Esophagus squamous epithelium (tissue), 4 donors: Measurements from ENCODE around the gene ZNF683.

Source experiments
- POLR2A ChIP-seq, 4 donors: fragments of 450-650 bp; IDR thresholded peaks; one replicate each; pipeline ENCODE4 v1.6.1; 2017; ENCODE audit warnings: antibody characterized with exemption in 4 of 4, mild to moderate bottlenecking in 4 of 4, moderate library complexity in 3 of 4
- TF ChIP-seq, protein P1 (sequence below), 6 experiments: fragments of 450-650 bp in 4 of 6; fragments of 200-600 bp in 2 of 6; sonication (generic) in 2 of 6; IDR thresholded peaks; one replicate each; pipeline ENCODE4 v1.5.1; 2016 to 2019; ENCODE audit warnings: antibody characterized with exemption in 6 of 6, mild to moderate bottlenecking in 4 of 6, moderate library complexity in 4 of 6

GRCh38 chr1:26360807-26361604, 11.5 kb downstream of the ZNF683 start:
- no peak for TF ChIP-seq POLR2A (IDR thresholded peaks at IDR 0.05)
- TF ChIP-seq, protein P1, sequence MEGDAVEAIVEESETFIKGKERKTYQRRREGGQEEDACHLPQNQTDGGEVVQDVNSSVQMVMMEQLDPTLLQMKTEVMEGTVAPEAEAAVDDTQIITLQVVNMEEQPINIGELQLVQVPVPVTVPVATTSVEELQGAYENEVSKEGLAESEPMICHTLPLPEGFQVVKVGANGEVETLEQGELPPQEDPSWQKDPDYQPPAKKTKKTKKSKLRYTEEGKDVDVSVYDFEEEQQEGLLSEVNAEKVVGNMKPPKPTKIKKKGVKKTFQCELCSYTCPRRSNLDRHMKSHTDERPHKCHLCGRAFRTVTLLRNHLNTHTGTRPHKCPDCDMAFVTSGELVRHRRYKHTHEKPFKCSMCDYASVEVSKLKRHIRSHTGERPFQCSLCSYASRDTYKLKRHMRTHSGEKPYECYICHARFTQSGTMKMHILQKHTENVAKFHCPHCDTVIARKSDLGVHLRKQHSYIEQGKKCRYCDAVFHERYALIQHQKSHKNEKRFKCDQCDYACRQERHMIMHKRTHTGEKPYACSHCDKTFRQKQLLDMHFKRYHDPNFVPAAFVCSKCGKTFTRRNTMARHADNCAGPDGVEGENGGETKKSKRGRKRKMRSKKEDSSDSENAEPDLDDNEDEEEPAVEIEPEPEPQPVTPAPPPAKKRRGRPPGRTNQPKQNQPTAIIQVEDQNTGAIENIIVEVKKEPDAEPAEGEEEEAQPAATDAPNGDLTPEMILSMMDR (IDR thresholded peaks at IDR 0.05) = no peak
